ENCODE measurements around the gene SLC22A8. TPM values are rescaled to one million over a fixed set of nuclear protein-coding genes. Genes with fewer than 3 reads are reported as not detected.

The SLC22A8 gene
- total and polyA plus RNA-seq, 12 donors: not detected

DNA sequence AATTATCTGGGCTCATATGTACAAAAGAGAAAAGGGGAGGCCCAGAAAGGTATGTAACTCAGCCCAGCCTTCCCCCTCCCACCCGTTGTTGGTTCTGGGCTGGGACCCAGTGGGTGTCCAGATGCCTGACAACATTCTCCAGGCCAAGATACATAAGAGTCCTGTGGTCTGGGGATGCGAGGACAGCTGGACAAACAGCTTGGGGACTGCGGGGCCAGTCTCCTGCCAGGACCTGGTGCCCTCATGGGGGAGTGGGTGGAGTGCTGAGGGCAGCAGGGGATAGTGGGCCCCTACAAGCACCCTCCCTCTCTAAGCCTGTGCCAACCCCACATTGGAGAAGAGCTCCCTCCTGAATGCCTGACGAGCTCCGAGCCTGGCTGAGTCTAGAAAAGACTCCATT is 27.4 kb downstream of the SLC22A8 start:
- WGBS, 4 donors: 41 to 82% (median 74%) methylated on average over 2 to 5 of the region's 5 CpGs
- Histone ChIP-seq H3K4me1 (replicated peaks in 1 of 2) (no peaks in the 10 kb centered on the region), H3K27me3 (no peaks in the 10 kb centered on the region), H3K36me3 (replicated peaks in 1 of 2) (no peaks in the 10 kb centered on the region), H3K4me3 (no peak overlapping the region), H3K9me3 (replicated peaks in 1 of 3) (no peaks in the 10 kb centered on the region), H3K27ac (no peak overlapping the region)
- DNase-seq: no peak
- TF ChIP-seq CTCF (IDR thresholded peaks at IDR 0.05) (no peak), POLR2A (IDR thresholded peaks at IDR 0.05) (no peak)
- intact Hi-C loops (cut with DNase I): no loop called here

- Histone ChIP-seq H3K9me3 (replicated peaks in 1 of 3) (no peaks in the 10 kb centered on the region), H3K27ac (no peak overlapping the region), H3K27me3 (no peaks in the 10 kb centered on the region), H3K4me1 (replicated peaks in 1 of 2) (no peaks in the 10 kb centered on the region), H3K36me3 (replicated peaks in 1 of 2) (no peaks in the 10 kb centered on the region), H3K4me3 (no peak overlapping the region)
- TF ChIP-seq POLR2A (IDR thresholded peaks at IDR 0.05): no peak
- no peak for TF ChIP-seq CTCF (IDR thresholded peaks at IDR 0.05)
- WGBS, 4 donors: 81 to 88% (median 83%) methylated on average over 3 of the region's 3 CpGs
- intact Hi-C loops (cut with DNase I): no loop called here
- DNase-seq: no peak
Measured at GRCh38 chr11:62985041-62985750, 30.4 kb downstream of the SLC22A8 start.

DNA sequence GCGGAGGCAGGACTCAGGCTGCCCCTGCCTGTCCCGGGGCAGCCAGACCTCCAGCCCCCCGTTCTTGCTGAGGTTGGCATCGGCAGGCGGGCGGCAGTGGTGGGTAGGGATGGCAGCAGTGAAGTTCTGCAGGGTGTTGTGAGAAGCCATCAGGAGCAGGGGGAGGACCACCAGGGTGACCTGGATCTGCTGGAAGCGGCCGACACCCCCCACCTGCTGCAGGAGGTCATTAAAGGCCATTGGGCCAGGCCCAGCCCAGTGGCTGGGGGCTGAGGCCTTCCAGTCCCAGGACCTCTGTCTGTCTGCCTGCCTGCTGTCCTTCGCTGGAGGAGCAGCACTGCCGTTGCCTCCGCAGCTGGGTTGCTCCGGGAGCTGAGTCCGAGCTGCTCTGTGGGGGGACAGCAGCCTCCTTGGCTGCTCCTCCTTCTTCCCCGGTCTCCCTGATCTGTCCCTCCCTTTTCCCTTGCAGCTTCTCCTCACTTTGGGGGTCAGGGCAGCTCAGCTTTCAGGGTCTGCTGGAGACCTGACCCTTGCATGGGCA is 31.1 kb downstream of the SLC22A8 start, which contains the start of gene SLC22A6:
SLC22A6 (minus strand) TSS at position 517 of the 541 bp plus-strand sequence; CDS start at position 240, 277 bp downstream.
- Histone ChIP-seq H3K27me3 (no peaks in the 10 kb centered on the region), H3K4me3 (no peak within 1 kb of the TSS), H3K36me3 (replicated peaks in 1 of 2) (no peaks in the 10 kb centered on the region), H3K9me3 (replicated peaks in 1 of 3) (no peaks in the 10 kb centered on the region), H3K27ac (no peak within 1 kb of the TSS), H3K4me1 (replicated peaks in 1 of 2) (no peaks in the 10 kb centered on the region)
- no peak for DNase-seq
- intact Hi-C loops (cut with DNase I): no loop called here
- 59 to 78% (median 72%) methylated on average over 11 to 14 of the region's 14 CpGs for WGBS, 4 donors
- no peak for TF ChIP-seq CTCF (IDR thresholded peaks at IDR 0.05)
- no peak for TF ChIP-seq POLR2A (IDR thresholded peaks at IDR 0.05)

GRCh38 chr11:62983536-62984199 is 32.0 kb downstream of the SLC22A8 start:
- DNase-seq: no peak
- no peaks in the 10 kb centered on the region for H3K4me1 ChIP-seq (replicated peaks in 1 of 2)
- no peak overlapping the region for H3K4me3 ChIP-seq
- no peaks in the 10 kb centered on the region for H3K9me3 ChIP-seq (replicated peaks in 1 of 3)
- WGBS, 4 donors: 82 to 92% (median 87%) methylated on average over 10 to 13 of the region's 13 CpGs
- H3K27me3 ChIP-seq: no peaks in the 10 kb centered on the region
- no peak for TF ChIP-seq POLR2A (IDR thresholded peaks at IDR 0.05)
- TF ChIP-seq CTCF (IDR thresholded peaks at IDR 0.05): no peak
- no peak overlapping the region for H3K27ac ChIP-seq
- no peaks in the 10 kb centered on the region for H3K36me3 ChIP-seq (replicated peaks in 1 of 2)
- intact Hi-C loops (cut with DNase I): no loop called here

All from adrenal gland (tissue), 12 donors.